Breast epithelium (tissue), 3 donors: ENCODE results near the gene FSTL4.

Source experiments
- POLR2A ChIP-seq: fragments of 450-650 bp; IDR thresholded peaks from one replicate; pipeline ENCODE4 v1.6.1; 2016; ENCODE audit warnings: antibody characterized with exemption, mild to moderate bottlenecking, moderate library complexity
- POLR2AphosphoS5 ChIP-seq, 3 donors: sonication (generic); formaldehyde crosslinking; IDR thresholded peaks; one replicate each; pipeline ENCODE4 v1.6.1; 2017; ENCODE audit warnings: antibody characterized with exemption in 3 of 3
- TF ChIP-seq, protein P1 (sequence below), 3 donors: fragments of 450-650 bp; IDR thresholded peaks; one replicate each; pipeline ENCODE4 v1.5.1; 2016 to 2017; ENCODE audit warnings: antibody characterized with exemption in 3 of 3, mild to moderate bottlenecking in 3 of 3, moderate library complexity in 3 of 3

DNA sequence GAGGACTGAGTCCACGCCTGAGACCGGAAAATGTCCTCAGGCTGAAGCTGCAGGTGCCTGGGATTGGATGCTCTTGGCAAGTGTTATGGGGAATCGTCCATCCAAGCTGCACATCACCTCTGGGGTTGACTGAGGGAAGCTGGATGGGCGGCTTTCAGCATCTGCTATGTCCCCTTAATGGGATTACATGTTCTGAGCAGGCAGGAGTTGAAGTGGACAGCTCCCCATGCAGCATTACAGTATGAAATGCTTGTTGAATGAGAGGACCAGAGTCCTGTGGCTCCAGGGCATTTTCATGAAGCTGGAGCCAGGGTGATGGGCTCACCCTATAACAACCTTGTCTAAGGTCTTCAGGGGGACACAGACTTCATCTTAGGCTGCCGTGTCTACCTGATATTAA, 289.6 kb downstream of the FSTL4 start:
- TF ChIP-seq, protein P1, sequence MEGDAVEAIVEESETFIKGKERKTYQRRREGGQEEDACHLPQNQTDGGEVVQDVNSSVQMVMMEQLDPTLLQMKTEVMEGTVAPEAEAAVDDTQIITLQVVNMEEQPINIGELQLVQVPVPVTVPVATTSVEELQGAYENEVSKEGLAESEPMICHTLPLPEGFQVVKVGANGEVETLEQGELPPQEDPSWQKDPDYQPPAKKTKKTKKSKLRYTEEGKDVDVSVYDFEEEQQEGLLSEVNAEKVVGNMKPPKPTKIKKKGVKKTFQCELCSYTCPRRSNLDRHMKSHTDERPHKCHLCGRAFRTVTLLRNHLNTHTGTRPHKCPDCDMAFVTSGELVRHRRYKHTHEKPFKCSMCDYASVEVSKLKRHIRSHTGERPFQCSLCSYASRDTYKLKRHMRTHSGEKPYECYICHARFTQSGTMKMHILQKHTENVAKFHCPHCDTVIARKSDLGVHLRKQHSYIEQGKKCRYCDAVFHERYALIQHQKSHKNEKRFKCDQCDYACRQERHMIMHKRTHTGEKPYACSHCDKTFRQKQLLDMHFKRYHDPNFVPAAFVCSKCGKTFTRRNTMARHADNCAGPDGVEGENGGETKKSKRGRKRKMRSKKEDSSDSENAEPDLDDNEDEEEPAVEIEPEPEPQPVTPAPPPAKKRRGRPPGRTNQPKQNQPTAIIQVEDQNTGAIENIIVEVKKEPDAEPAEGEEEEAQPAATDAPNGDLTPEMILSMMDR (IDR thresholded peaks at IDR 0.05) = no peak
- TF ChIP-seq POLR2A (no peak), POLR2AphosphoS5 (IDR thresholded peaks at IDR 0.05) (no peak)
